ENCODE data around the gene TUSC2. TPM values are rescaled to one million over a fixed set of nuclear protein-coding genes. Genes with fewer than 3 reads are reported as not detected.

The TUSC2 gene
- total and polyA plus RNA-seq, 2 of the 13 experiments (the other 11 are each of a cell fraction or from before 2014, with no cell fraction given), result 36.7 to 39.1 TPM

DNA sequence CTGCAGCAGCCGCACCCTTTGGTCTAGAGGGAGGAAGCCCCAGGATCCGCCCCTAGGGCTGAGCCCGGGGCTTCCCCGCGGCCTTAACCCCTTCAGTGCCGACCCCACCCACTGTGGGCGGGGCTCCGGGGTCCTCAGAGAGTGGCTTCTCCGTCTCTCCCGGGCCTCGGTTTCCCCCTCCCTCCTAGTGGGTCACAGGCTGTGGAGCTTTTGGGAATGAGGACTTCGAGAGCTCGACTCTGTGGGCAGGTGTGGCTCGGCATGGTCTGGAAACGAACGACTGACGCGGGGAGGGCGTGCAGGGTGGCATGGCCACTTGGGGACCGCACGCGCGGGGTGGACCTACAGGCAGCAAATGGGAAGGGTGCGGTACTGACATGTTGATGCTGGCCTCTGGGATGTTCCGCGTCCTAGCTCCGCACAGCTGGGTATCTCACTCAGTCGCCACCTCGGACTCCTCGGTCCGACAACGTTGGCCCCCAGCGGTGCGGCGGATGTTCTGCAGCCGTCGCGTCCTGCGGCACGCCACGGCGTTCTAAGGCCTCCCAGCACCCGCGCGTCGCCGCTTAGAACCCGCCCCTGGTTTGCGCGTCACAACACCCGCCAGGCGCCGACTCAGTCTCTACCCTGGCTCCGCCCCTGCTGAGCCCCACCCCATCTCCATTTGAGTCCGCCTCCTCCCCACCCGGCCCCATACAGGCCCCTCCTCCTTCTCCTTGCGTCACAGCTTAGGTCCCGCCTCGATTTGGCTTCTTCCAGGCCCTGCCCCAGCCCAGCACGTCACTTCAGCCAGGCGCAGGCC is 29.0 kb downstream of the TUSC2 start, which contains the start of the genes HYAL3 and NAA80 (continued):
- TF ChIP-seq, protein P1, sequence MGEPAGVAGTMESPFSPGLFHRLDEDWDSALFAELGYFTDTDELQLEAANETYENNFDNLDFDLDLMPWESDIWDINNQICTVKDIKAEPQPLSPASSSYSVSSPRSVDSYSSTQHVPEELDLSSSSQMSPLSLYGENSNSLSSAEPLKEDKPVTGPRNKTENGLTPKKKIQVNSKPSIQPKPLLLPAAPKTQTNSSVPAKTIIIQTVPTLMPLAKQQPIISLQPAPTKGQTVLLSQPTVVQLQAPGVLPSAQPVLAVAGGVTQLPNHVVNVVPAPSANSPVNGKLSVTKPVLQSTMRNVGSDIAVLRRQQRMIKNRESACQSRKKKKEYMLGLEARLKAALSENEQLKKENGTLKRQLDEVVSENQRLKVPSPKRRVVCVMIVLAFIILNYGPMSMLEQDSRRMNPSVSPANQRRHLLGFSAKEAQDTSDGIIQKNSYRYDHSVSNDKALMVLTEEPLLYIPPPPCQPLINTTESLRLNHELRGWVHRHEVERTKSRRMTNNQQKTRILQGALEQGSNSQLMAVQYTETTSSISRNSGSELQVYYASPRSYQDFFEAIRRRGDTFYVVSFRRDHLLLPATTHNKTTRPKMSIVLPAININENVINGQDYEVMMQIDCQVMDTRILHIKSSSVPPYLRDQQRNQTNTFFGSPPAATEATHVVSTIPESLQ (CRISPR knock-in tag; conservative IDR thresholded peaks at IDR 0.05), result no peak
- peak; percentile 81 for TF ChIP-seq ZNF878 (CRISPR knock-in tag; IDR thresholded peaks at IDR 0.05)
- peak; percentile 78 for TF ChIP-seq CBFB (CRISPR knock-in tag; IDR thresholded peaks at IDR 0.05)
- TF ChIP-seq PHF21A (CRISPR knock-in tag; IDR thresholded peaks at IDR 0.05), result peak; percentile 58; the same call in 1 of the 2 replicates
- TF ChIP-seq, protein P2, sequence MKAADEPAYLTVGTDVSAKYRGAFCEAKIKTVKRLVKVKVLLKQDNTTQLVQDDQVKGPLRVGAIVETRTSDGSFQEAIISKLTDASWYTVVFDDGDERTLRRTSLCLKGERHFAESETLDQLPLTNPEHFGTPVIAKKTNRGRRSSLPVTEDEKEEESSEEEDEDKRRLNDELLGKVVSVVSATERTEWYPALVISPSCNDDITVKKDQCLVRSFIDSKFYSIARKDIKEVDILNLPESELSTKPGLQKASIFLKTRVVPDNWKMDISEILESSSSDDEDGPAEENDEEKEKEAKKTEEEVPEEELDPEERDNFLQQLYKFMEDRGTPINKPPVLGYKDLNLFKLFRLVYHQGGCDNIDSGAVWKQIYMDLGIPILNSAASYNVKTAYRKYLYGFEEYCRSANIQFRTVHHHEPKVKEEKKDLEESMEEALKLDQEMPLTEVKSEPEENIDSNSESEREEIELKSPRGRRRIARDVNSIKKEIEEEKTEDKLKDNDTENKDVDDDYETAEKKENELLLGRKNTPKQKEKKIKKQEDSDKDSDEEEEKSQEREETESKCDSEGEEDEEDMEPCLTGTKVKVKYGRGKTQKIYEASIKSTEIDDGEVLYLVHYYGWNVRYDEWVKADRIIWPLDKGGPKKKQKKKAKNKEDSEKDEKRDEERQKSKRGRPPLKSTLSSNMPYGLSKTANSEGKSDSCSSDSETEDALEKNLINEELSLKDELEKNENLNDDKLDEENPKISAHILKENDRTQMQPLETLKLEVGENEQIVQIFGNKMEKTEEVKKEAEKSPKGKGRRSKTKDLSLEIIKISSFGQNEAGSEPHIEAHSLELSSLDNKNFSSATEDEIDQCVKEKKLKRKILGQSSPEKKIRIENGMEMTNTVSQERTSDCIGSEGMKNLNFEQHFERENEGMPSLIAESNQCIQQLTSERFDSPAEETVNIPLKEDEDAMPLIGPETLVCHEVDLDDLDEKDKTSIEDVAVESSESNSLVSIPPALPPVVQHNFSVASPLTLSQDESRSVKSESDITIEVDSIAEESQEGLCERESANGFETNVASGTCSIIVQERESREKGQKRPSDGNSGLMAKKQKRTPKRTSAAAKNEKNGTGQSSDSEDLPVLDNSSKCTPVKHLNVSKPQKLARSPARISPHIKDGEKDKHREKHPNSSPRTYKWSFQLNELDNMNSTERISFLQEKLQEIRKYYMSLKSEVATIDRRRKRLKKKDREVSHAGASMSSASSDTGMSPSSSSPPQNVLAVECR (CRISPR knock-in tag; IDR thresholded peaks at IDR 0.05; ENCODE audit: borderline replicate concordance), result peak; percentile 79
- TF ChIP-seq, protein P3, sequence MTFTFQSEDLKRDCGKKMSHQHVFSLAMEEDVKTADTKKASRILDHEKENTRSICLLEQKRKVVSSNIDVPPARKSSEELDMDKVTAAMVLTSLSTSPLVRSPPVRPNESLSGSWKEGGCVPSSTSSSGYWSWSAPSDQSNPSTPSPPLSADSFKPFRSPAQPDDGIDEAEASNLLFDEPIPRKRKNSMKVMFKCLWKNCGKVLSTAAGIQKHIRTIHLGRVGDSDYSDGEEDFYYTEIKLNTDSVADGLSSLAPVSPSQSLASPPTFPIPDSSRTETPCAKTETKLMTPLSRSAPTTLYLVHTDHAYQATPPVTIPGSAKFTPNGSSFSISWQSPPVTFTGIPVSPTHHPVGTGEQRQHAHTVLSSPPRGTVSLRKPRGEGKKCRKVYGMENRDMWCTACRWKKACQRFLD (CRISPR knock-in tag; IDR thresholded peaks at IDR 0.05; ENCODE audit: borderline replicate concordance), result no peak
- TF ChIP-seq, protein P4, sequence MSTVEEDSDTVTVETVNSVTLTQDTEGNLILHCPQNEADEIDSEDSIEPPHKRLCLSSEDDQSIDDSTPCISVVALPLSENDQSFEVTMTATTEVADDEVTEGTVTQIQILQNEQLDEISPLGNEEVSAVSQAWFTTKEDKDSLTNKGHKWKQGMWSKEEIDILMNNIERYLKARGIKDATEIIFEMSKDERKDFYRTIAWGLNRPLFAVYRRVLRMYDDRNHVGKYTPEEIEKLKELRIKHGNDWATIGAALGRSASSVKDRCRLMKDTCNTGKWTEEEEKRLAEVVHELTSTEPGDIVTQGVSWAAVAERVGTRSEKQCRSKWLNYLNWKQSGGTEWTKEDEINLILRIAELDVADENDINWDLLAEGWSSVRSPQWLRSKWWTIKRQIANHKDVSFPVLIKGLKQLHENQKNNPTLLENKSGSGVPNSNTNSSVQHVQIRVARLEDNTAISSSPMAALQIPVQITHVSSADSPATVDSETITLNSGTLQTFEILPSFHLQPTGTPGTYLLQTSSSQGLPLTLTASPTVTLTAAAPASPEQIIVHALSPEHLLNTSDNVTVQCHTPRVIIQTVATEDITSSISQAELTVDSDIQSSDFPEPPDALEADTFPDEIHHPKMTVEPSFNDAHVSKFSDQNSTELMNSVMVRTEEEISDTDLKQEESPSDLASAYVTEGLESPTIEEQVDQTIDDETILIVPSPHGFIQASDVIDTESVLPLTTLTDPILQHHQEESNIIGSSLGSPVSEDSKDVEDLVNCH (CRISPR knock-in tag; IDR thresholded peaks at IDR 0.05), result no peak
- no peak for TF ChIP-seq ZNF543 (CRISPR knock-in tag; IDR thresholded peaks at IDR 0.05)
- no peak; the same call in 1 of the 2 replicates for TF ChIP-seq SALL2 (CRISPR knock-in tag; IDR thresholded peaks at IDR 0.05)
- 0 out of 2 replicates have a peak, but pooled peaks have one; percentile 55 for TF ChIP-seq ZMAT3 (CRISPR knock-in tag; conservative IDR thresholded peaks at IDR 0.05)
- TF ChIP-seq SRSF1 (optimal IDR thresholded peaks at IDR 0.05; ENCODE audit: low read depth, low read length), result peak; percentile 34
- TF ChIP-seq SP2 (CRISPR knock-in tag; IDR thresholded peaks at IDR 0.05), result no peak; the same call in 1 of the 2 replicates
- 0 out of 2 replicates have a peak, but pooled peaks have one; percentile 66 for TF ChIP-seq ZNF10 (CRISPR knock-in tag; IDR thresholded peaks at IDR 0.05; ENCODE audit: borderline replicate concordance, low read depth)
- peak; percentile 42; the same call in 1 of the 2 replicates for TF ChIP-seq HNRNPL (IDR thresholded peaks at IDR 0.05; ENCODE audit: low read depth, low read length)
- 0 out of 2 replicates have a peak, but pooled peaks have one; percentile 22 for TF ChIP-seq BHLHE40 (IDR thresholded peaks at IDR 0.05; ENCODE audit: low read length)
- TF ChIP-seq ZNF775 (CRISPR knock-in tag; IDR thresholded peaks at IDR 0.05; ENCODE audit: borderline replicate concordance), result no peak
- TF ChIP-seq, protein P5, sequence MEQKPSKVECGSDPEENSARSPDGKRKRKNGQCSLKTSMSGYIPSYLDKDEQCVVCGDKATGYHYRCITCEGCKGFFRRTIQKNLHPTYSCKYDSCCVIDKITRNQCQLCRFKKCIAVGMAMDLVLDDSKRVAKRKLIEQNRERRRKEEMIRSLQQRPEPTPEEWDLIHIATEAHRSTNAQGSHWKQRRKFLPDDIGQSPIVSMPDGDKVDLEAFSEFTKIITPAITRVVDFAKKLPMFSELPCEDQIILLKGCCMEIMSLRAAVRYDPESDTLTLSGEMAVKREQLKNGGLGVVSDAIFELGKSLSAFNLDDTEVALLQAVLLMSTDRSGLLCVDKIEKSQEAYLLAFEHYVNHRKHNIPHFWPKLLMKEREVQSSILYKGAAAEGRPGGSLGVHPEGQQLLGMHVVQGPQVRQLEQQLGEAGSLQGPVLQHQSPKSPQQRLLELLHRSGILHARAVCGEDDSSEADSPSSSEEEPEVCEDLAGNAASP (CRISPR knock-in tag; IDR thresholded peaks at IDR 0.05; ENCODE audit: borderline replicate concordance), result peak; percentile 26

All from HepG2 (cell line).